ENCODE data around the gene LBHD1.
A peak's percentile ranks its signal among the peaks of the same experiment; 100 is the strongest.
"Not testable (repeated sequence)": the region's sequence is repeated elsewhere in the genome, so short reads cannot be mapped to it uniquely, and the experiment has no call there.

Gene LBHD1

GRCh38 chr11:62705413-62705812 lies 33.3 kb upstream of the LBHD1 start:
- H3K4me1 ChIP-seq (ENCODE audit: insufficient read depth, low read length, severe bottlenecking) = peaks cover 48% of the 10 kb centered on the region
- H3K27ac ChIP-seq (ENCODE audit: low read depth, low read length, poor library complexity, severe bottlenecking) = peak overlapping the region; percentile 47
- peak overlapping the region; percentile 77 for H3K9ac ChIP-seq (ENCODE audit: low read length)
- H3K4me2 ChIP-seq (ENCODE audit: low read length) = peak overlapping the region; percentile 90
- H3K9me2 ChIP-seq (ENCODE audit: low read depth, low read length) = no peaks in the 10 kb centered on the region
- peaks cover 47% of the 10 kb centered on the region for H3K36me3 ChIP-seq (ENCODE audit: insufficient read depth, low read length)
- H3F3A ChIP-seq (ENCODE audit: insufficient read depth, low read length) = 0 out of 2 replicates have a peak, but pooled peaks cover 7% of the 10 kb centered on the region
- H3K4me3 ChIP-seq (ENCODE audit: low read depth, low read length, poor library complexity, severe bottlenecking) = peak overlapping the region; percentile 71
- H2AFZ ChIP-seq (ENCODE audit: low read length) = no peak overlapping the region
- H3K27me3 ChIP-seq (ENCODE audit: insufficient read depth, low read length) = no peaks in the 10 kb centered on the region
- H3K79me2 ChIP-seq (ENCODE audit: insufficient read depth, low read length) = no peaks in the 10 kb centered on the region
- H3K9me3 ChIP-seq (ENCODE audit: low read length) = no peaks in the 10 kb centered on the region
- H4K20me1 ChIP-seq (ENCODE audit: insufficient read depth, low read length) = no peaks in the 10 kb centered on the region
- no peak for TF ChIP-seq EZH2 (IDR thresholded peaks at IDR 0.05; ENCODE audit: borderline replicate concordance, low read length)
- TF ChIP-seq, protein P1, sequence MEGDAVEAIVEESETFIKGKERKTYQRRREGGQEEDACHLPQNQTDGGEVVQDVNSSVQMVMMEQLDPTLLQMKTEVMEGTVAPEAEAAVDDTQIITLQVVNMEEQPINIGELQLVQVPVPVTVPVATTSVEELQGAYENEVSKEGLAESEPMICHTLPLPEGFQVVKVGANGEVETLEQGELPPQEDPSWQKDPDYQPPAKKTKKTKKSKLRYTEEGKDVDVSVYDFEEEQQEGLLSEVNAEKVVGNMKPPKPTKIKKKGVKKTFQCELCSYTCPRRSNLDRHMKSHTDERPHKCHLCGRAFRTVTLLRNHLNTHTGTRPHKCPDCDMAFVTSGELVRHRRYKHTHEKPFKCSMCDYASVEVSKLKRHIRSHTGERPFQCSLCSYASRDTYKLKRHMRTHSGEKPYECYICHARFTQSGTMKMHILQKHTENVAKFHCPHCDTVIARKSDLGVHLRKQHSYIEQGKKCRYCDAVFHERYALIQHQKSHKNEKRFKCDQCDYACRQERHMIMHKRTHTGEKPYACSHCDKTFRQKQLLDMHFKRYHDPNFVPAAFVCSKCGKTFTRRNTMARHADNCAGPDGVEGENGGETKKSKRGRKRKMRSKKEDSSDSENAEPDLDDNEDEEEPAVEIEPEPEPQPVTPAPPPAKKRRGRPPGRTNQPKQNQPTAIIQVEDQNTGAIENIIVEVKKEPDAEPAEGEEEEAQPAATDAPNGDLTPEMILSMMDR (IDR thresholded peaks at IDR 0.05; ENCODE audit: low read length) = no peak

DNA sequence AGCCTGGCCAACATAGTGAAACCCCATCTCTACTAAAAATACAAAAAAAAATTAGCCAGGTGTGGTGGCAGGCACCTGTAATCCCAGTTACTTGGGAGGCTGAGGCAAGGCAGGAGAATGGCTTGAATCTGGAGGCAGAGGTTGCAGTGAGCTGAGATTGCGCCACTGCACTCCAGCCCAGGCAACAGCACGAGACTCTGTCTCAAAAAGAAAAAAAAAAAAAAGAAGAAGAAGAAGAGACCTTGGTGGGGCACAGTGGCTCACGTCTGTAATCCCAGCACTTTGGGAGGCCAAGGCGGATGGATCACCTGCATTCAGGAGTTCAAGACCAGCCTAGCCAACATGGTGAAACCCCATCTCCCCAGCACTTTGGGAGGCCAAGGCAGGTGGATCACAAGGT lies 31.9 kb upstream of the LBHD1 start:
- Histone ChIP-seq H3K36me3 (ENCODE audit: insufficient read depth, low read length) (peaks cover 52% of the 10 kb centered on the region), H3K4me1 (ENCODE audit: insufficient read depth, low read length, severe bottlenecking) (peaks cover 34% of the 10 kb centered on the region)
- H3K4me3 ChIP-seq (ENCODE audit: low read depth, low read length, poor library complexity, severe bottlenecking); H3F3A ChIP-seq (ENCODE audit: insufficient read depth, low read length); H3K27me3 ChIP-seq (ENCODE audit: insufficient read depth, low read length); H4K20me1 ChIP-seq (ENCODE audit: insufficient read depth, low read length); H3K9ac ChIP-seq (ENCODE audit: low read length); H2AFZ ChIP-seq (ENCODE audit: low read length); H3K4me2 ChIP-seq (ENCODE audit: low read length); H3K27ac ChIP-seq (ENCODE audit: low read depth, low read length, poor library complexity, severe bottlenecking); H3K79me2 ChIP-seq (ENCODE audit: insufficient read depth, low read length); H3K9me3 ChIP-seq (ENCODE audit: low read length); H3K9me2 ChIP-seq (ENCODE audit: low read depth, low read length): not testable (repeated sequence)

- Histone ChIP-seq H3K36me3 (ENCODE audit: insufficient read depth, low read length) (peaks cover 52% of the 10 kb centered on the region), H3K9me2 (ENCODE audit: low read depth, low read length) (no peaks in the 10 kb centered on the region), H3K9ac (ENCODE audit: low read length) (no peak overlapping the region), H3K4me1 (ENCODE audit: insufficient read depth, low read length, severe bottlenecking) (peaks cover 17% of the 10 kb centered on the region), H3K27me3 (ENCODE audit: insufficient read depth, low read length) (no peaks in the 10 kb centered on the region), H3K4me2 (ENCODE audit: low read length) (no peak overlapping the region), H3K79me2 (ENCODE audit: insufficient read depth, low read length) (no peaks in the 10 kb centered on the region), H3K4me3 (ENCODE audit: low read depth, low read length, poor library complexity, severe bottlenecking) (no peak overlapping the region), H3K27ac (ENCODE audit: low read depth, low read length, poor library complexity, severe bottlenecking) (no peak overlapping the region), H3K9me3 (ENCODE audit: low read length) (no peaks in the 10 kb centered on the region), H3F3A (ENCODE audit: insufficient read depth, low read length) (0 out of 2 replicates have a peak, but pooled peaks cover under 1% of the 10 kb centered on the region), H4K20me1 (ENCODE audit: insufficient read depth, low read length) (no peaks in the 10 kb centered on the region), H2AFZ (ENCODE audit: low read length) (no peak overlapping the region)
- TF ChIP-seq, protein P1 (IDR thresholded peaks at IDR 0.05; ENCODE audit: low read length) = no peak
- TF ChIP-seq EZH2 (IDR thresholded peaks at IDR 0.05; ENCODE audit: borderline replicate concordance, low read length) = no peak
These were observed 30.2 kb upstream of the LBHD1 start for GRCh38 chr11:62702246-62702645.

GRCh38 chr11:62694455-62695167 lies 22.5 kb upstream of the LBHD1 start:
- no peak overlapping the region for H3K27ac ChIP-seq (ENCODE audit: low read depth, low read length, poor library complexity, severe bottlenecking)
- H3K4me2 ChIP-seq (ENCODE audit: low read length) = no peak overlapping the region
- H3K9me3 ChIP-seq (ENCODE audit: low read length) = no peaks in the 10 kb centered on the region
- TF ChIP-seq, protein P1 (IDR thresholded peaks at IDR 0.05; ENCODE audit: low read length) = peak; percentile 88
- TF ChIP-seq EZH2 (IDR thresholded peaks at IDR 0.05; ENCODE audit: borderline replicate concordance, low read length) = no peak
- no peak overlapping the region; the same call in 1 of the 2 replicates for H3K9ac ChIP-seq (ENCODE audit: low read length)
- no peaks in the 10 kb centered on the region for H3K4me1 ChIP-seq (ENCODE audit: insufficient read depth, low read length, severe bottlenecking)
- H2AFZ ChIP-seq (ENCODE audit: low read length) = no peak overlapping the region
- no peaks in the 10 kb centered on the region for H3F3A ChIP-seq (ENCODE audit: insufficient read depth, low read length)
- H4K20me1 ChIP-seq (ENCODE audit: insufficient read depth, low read length) = no peaks in the 10 kb centered on the region
- no peaks in the 10 kb centered on the region for H3K27me3 ChIP-seq (ENCODE audit: insufficient read depth, low read length)
- H3K79me2 ChIP-seq (ENCODE audit: insufficient read depth, low read length) = no peaks in the 10 kb centered on the region
- H3K36me3 ChIP-seq (ENCODE audit: insufficient read depth, low read length) = peaks cover 54% of the 10 kb centered on the region
- no peaks in the 10 kb centered on the region for H3K9me2 ChIP-seq (ENCODE audit: low read depth, low read length)
- no peak overlapping the region for H3K4me3 ChIP-seq (ENCODE audit: low read depth, low read length, poor library complexity, severe bottlenecking)

DNA sequence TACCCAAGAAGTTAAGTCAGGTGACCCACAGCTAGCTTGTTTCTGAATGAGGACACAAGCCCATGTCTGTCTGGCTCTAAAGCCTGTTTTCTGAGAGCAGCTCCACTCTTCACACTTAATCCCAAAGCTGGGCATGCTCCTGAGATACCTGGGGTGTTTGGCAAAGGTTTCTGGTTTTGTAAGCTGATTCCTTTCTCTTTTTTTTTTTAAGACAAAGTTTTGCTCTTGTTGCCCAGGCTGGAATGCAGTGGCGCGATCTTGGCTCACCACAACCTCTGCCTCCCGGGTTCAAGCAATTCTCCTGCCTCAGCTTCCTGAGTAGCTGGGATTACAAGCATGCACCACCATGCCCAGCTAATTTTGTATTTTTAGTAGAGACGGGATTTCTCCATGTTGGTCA lies 21.6 kb upstream of the LBHD1 start:
- H3K4me1 ChIP-seq (ENCODE audit: insufficient read depth, low read length, severe bottlenecking); H3K79me2 ChIP-seq (ENCODE audit: insufficient read depth, low read length); H3F3A ChIP-seq (ENCODE audit: insufficient read depth, low read length); H3K4me3 ChIP-seq (ENCODE audit: low read depth, low read length, poor library complexity, severe bottlenecking); H2AFZ ChIP-seq (ENCODE audit: low read length); H3K9me3 ChIP-seq (ENCODE audit: low read length); H3K9me2 ChIP-seq (ENCODE audit: low read depth, low read length); H3K4me2 ChIP-seq (ENCODE audit: low read length); H3K27me3 ChIP-seq (ENCODE audit: insufficient read depth, low read length); H4K20me1 ChIP-seq (ENCODE audit: insufficient read depth, low read length); H3K9ac ChIP-seq (ENCODE audit: low read length); H3K27ac ChIP-seq (ENCODE audit: low read depth, low read length, poor library complexity, severe bottlenecking): not testable (repeated sequence)
- peaks cover 52% of the 10 kb centered on the region for H3K36me3 ChIP-seq (ENCODE audit: insufficient read depth, low read length)
